Prostate gland (tissue), 2 donors: Measurements from ENCODE around the gene PTPRT. TPM values are rescaled to one million over a fixed set of nuclear protein-coding genes. Genes with fewer than 3 reads are reported as not detected.

Experiments used
- DNase-seq: peaks from one replicate; pipeline ENCODE4 v3.0.0-alpha.2; 2019; ENCODE audit warnings: low spot score
- H3K27ac ChIP-seq, 2 donors: fragments of 200-600 bp; sonication (generic); 2 replicates each; pipeline ENCODE4 v1.5.1; 2017 to 2019
- H3K27me3 ChIP-seq: fragments of 200-600 bp; sonication (generic); replicated peaks from 2 replicates; pipeline ENCODE4 v1.5.1; 2019; ENCODE audit not compliant: insufficient read depth
- H3K36me3 ChIP-seq, 2 donors: fragments of 200-600 bp; sonication (generic); 1 replicate in 1 of 2; 2 replicates in 1 of 2; pipeline versions ENCODE4 v1.5.1 to v1.8.1; 2017 to 2019
- H3K4me1 ChIP-seq: fragments of 200-600 bp; sonication (generic); replicated peaks from 2 replicates; pipeline ENCODE4 v1.5.1; 2019
- H3K4me3 ChIP-seq, 2 donors: fragments of 200-600 bp; sonication (generic); 2 replicates each; pipeline ENCODE4 v1.5.1; 2017 to 2019
- H3K9me3 ChIP-seq: fragments of 200-600 bp; sonication (generic); 2 replicates; pipeline ENCODE4 v1.5.1; 2017
- CTCF ChIP-seq, 4 experiments: fragments of 200-600 bp in 2 of 4; fragments of 450-650 bp in 2 of 4; sonication (generic) in 2 of 4; IDR thresholded peaks; 1 replicate in 3 of 4; 2 replicates in 1 of 4; pipeline ENCODE4 v1.5.1; 2016 to 2019; ENCODE audit warnings: antibody characterized with exemption in 4 of 4, mild to moderate bottlenecking in 2 of 4, moderate library complexity in 2 of 4
- POLR2A ChIP-seq: fragments of 450-650 bp; IDR thresholded peaks from one replicate; pipeline ENCODE4 v1.6.1; 2016; ENCODE audit warnings: antibody characterized with exemption, mild to moderate bottlenecking
- POLR2AphosphoS5 ChIP-seq: sonication (generic); formaldehyde crosslinking; IDR thresholded peaks from one replicate; pipeline ENCODE4 v1.6.1; 2017; ENCODE audit warnings: antibody characterized with exemption
- WGBS: methylation state at CpG from one replicate; pipeline ENCODE4 v1.1.5; 2018; 5-methylcytosine and 5-hydroxymethylcytosine counted together
- intact Hi-C: fragments of 100-400 bp; cut with DNase I; formaldehyde crosslinking; loops from one replicate; pipeline ENCODE4 v1.14.2; 2022
- total RNA-seq, 2 donors: library from RNA; depleted of rRNA; stranded (reverse); fragments of >200 nt; gene quantifications; one replicate each; pipeline ENCODE4 v1.1.0, GENCODE V29; 2016

Gene PTPRT
- total RNA-seq, 2 donors from 2014 or later, result 1.5 to 3.5 TPM

GRCh38 chr20:43151256-43151655, 38.5 kb downstream of the PTPRT start:
- 52% methylated on average over 2 of the region's 2 CpGs for WGBS
- no peak for TF ChIP-seq CTCF (IDR thresholded peaks at IDR 0.05)
- no peak for TF ChIP-seq POLR2A
- TF ChIP-seq POLR2AphosphoS5, result no peak
- Histone ChIP-seq H3K27me3 (no peaks in the 10 kb centered on the region), H3K4me3 (no peak overlapping the region), H3K36me3 (no peaks in the 10 kb centered on the region), H3K9me3 (no peaks in the 10 kb centered on the region), H3K4me1 (no peaks in the 10 kb centered on the region), H3K27ac (no peak overlapping the region)
- intact Hi-C loops, result no loop called here
- DNase-seq, result no peak

- intact Hi-C loops, result no loop called here
- TF ChIP-seq POLR2AphosphoS5 (no peak), CTCF (IDR thresholded peaks at IDR 0.05) (no peak), POLR2A (no peak)
Measured at GRCh38 chr20:43140726-43141125, 49.0 kb downstream of the PTPRT start.

GRCh38 chr20:43138061-43138770, 51.5 kb downstream of the PTPRT start:
- H3K27ac ChIP-seq, result no peak overlapping the region
- H3K4me1 ChIP-seq, result no peaks in the 10 kb centered on the region
- no peaks in the 10 kb centered on the region for H3K36me3 ChIP-seq
- WGBS, result 76% methylated on average over 17 of the region's 17 CpGs
- no peaks in the 10 kb centered on the region for H3K27me3 ChIP-seq
- intact Hi-C loops, result no loop called here
- TF ChIP-seq POLR2AphosphoS5 (no peak), POLR2A (no peak), CTCF (IDR thresholded peaks at IDR 0.05) (no peak)
- no peak for DNase-seq
- no peaks in the 10 kb centered on the region for H3K9me3 ChIP-seq
- no peak overlapping the region for H3K4me3 ChIP-seq

More at GRCh38 chr20:43140726-43141125, 49.0 kb downstream of the PTPRT start:
- no peaks in the 10 kb centered on the region for H3K36me3 ChIP-seq
- H3K9me3 ChIP-seq, result no peaks in the 10 kb centered on the region
- H3K27ac ChIP-seq, result no peak overlapping the region
- no peak for DNase-seq
- H3K4me1 ChIP-seq, result no peaks in the 10 kb centered on the region
- H3K27me3 ChIP-seq, result no peaks in the 10 kb centered on the region
- no peak overlapping the region for H3K4me3 ChIP-seq
- WGBS, result 80% methylated on average over 2 of the region's 2 CpGs

- H3K36me3 ChIP-seq, result no peaks in the 10 kb centered on the region
- TF ChIP-seq POLR2AphosphoS5 (no peak), POLR2A (no peak), CTCF (IDR thresholded peaks at IDR 0.05) (no peak)
- H3K9me3 ChIP-seq, result no peaks in the 10 kb centered on the region
- H3K4me1 ChIP-seq, result no peaks in the 10 kb centered on the region
- H3K4me3 ChIP-seq, result no peak overlapping the region
- H3K27ac ChIP-seq, result no peak overlapping the region
- intact Hi-C loops, result no loop called here
- no peak for DNase-seq
- no peaks in the 10 kb centered on the region for H3K27me3 ChIP-seq
- 83% methylated on average over 1 of the region's 1 CpG for WGBS
Measured at GRCh38 chr20:43137160-43137559, 52.5 kb downstream of the PTPRT start.

- DNase-seq, result no peak
- no peak for TF ChIP-seq POLR2A
- TF ChIP-seq CTCF (IDR thresholded peaks at IDR 0.05), result no peak
- no peak for TF ChIP-seq POLR2AphosphoS5
- H3K27ac ChIP-seq, result no peak overlapping the region
- intact Hi-C loops, result no loop called here
- no peak overlapping the region for H3K4me3 ChIP-seq
- 27% methylated on average over 5 of the region's 5 CpGs for WGBS
- no peaks in the 10 kb centered on the region for H3K36me3 ChIP-seq
- no peaks in the 10 kb centered on the region for H3K27me3 ChIP-seq
- H3K9me3 ChIP-seq, result no peaks in the 10 kb centered on the region
- no peaks in the 10 kb centered on the region for H3K4me1 ChIP-seq
Measured at GRCh38 chr20:43124241-43124640, 65.5 kb downstream of the PTPRT start.
